SK-N-SH (cell line): ENCODE results near the gene PDE6D. TPM values are rescaled to one million over a fixed set of nuclear protein-coding genes. Genes with fewer than 3 reads are reported as not detected.

Source experiments
- CTCF ChIA-PET: fragments of 300-600, 350-600 bp; formaldehyde crosslinking; extraction: SDS; loops from one replicate; lab custom pipeline; 2021; lab: Yijun Ruan, JAX
- POLR2A ChIA-PET: fragments of 350-600 bp; sonication (Branson Sonifier 250); formaldehyde crosslinking; extraction: SDS; loops from one replicate; lab custom pipeline; 2020; ENCODE audit warnings: antibody characterized with exemption, inconsistent platforms; lab: Yijun Ruan, JAX
- DNase-seq: peaks from one replicate; pipeline ENCODE4 v3.0.0; 2012
- H2AFZ ChIP-seq: fragments of 200-600 bp; sonication (generic); 2 replicates; pipeline ENCODE4 v1.8.1; 2016; ENCODE audit warnings: antibody characterized with exemption, mild to moderate bottlenecking, low read depth
- H3F3A ChIP-seq: fragments of 200-600 bp; sonication (generic); replicated peaks from 2 replicates; pipeline ENCODE3; 2016; ENCODE audit warnings: antibody characterized with exemption, mild to moderate bottlenecking; ENCODE audit not compliant: insufficient read depth
- H3K27ac ChIP-seq, 2 experiments: fragments of 200-500 bp in 1 of 2; fragments of 200-600 bp in 1 of 2; sonication (Bioruptor generic) in 1 of 2; sonication (generic), shearing (Covaris generic) in 1 of 2; 2 replicates each; pipeline versions ENCODE4 v1.5.1 to v1.6.1; 2014 to 2016; ENCODE audit warnings: low read depth in 2 of 2, inconsistent platforms in 1 of 2, low read length in 1 of 2, mild to moderate bottlenecking in 1 of 2, mixed read lengths in 1 of 2
- H3K27me3 ChIP-seq: fragments of 200-600 bp; sonication (generic), shearing (Covaris generic); 2 replicates; pipeline ENCODE4 v1.6.1; 2016; ENCODE audit warnings: mixed run types; ENCODE audit not compliant: insufficient read depth
- H3K36me3 ChIP-seq, 2 experiments: fragments of 200-500 bp in 1 of 2; fragments of 200-600 bp in 1 of 2; sonication (Bioruptor generic) in 1 of 2; sonication (generic) in 1 of 2; replicated peaks in 1 of 2; 2 replicates each; pipeline versions ENCODE3 to v1.5.1; 2014 to 2016; ENCODE audit warnings: low read length in 1 of 2, mild to moderate bottlenecking in 1 of 2; ENCODE audit not compliant: insufficient read depth in 2 of 2, control insufficient read depth in 1 of 2
- H3K4me1 ChIP-seq, 2 experiments: fragments of 200-500 bp in 1 of 2; fragments of 200-600 bp in 1 of 2; sonication (Bioruptor generic) in 1 of 2; sonication (generic), shearing (Covaris generic) in 1 of 2; 2 replicates each; pipeline versions ENCODE4 v1.5.1 to v1.6.1; 2014 to 2016; ENCODE audit warnings: low read depth in 1 of 2, low read length in 1 of 2, mixed run types in 1 of 2; ENCODE audit not compliant: insufficient read depth in 2 of 2, control insufficient read depth in 1 of 2
- H3K4me2 ChIP-seq: fragments of 200-600 bp; sonication (generic), shearing (Covaris generic); 2 replicates; pipeline ENCODE4 v1.6.1; 2017; ENCODE audit warnings: mixed run types
- H3K4me3 ChIP-seq, 2 experiments: fragments of 200-500 bp in 1 of 2; fragments of 200-600 bp in 1 of 2; sonication (Bioruptor generic) in 1 of 2; sonication (generic), shearing (Covaris generic) in 1 of 2; 2 replicates each; pipeline versions ENCODE4 v1.5.1 to v1.8.1; 2014 to 2016; ENCODE audit warnings: low read depth in 2 of 2, inconsistent platforms in 1 of 2, low read length in 1 of 2, mild to moderate bottlenecking in 1 of 2, mixed read lengths in 1 of 2, moderate library complexity in 1 of 2
- H3K79me2 ChIP-seq: fragments of 200-600 bp; sonication (generic); 2 replicates; pipeline ENCODE4 v1.8.1; 2017; ENCODE audit warnings: mild to moderate bottlenecking; ENCODE audit not compliant: insufficient read depth
- H3K9ac ChIP-seq: fragments of 200-600 bp; sonication (generic); 2 replicates; pipeline ENCODE4 v1.6.1; 2017; ENCODE audit warnings: mixed run types
- H3K9me2 ChIP-seq: fragments of 200-600 bp; sonication (generic); 2 replicates; pipeline ENCODE4 v1.6.1; 2017; ENCODE audit warnings: mixed run types
- H3K9me3 ChIP-seq: fragments of 200-600 bp; sonication (generic); 2 replicates; pipeline ENCODE4 v1.6.1; 2017; ENCODE audit warnings: mixed run types, mild to moderate bottlenecking, moderate library complexity
- H4K20me1 ChIP-seq: fragments of 200-600 bp; sonication (generic); 2 replicates; pipeline ENCODE4 v1.6.1; 2017; ENCODE audit warnings: mild to moderate bottlenecking, mixed run types; ENCODE audit not compliant: insufficient read depth
- CHD2 ChIP-seq: fragments of 150-350 bp; IDR thresholded peaks from 2 replicates; pipeline ENCODE4 v1.6.1; 2018; ENCODE audit warnings: low read length; ENCODE audit not compliant: partially characterized antibody
- CTCF ChIP-seq: fragments of 200-600 bp; sonication (generic); IDR thresholded peaks from 2 replicates; pipeline ENCODE4 v1.6.1; 2017; ENCODE audit warnings: antibody characterized with exemption, mild to moderate bottlenecking, moderate library complexity
- ELF1 ChIP-seq: IDR thresholded peaks from 2 replicates; pipeline ENCODE4 v1.4.0; 2012
- FOXJ3 ChIP-seq: sonication (generic); formaldehyde crosslinking; IDR thresholded peaks from 2 replicates; pipeline ENCODE4 v1.5.1; 2020; ENCODE audit warnings: mild to moderate bottlenecking, missing genetic modification reagents
- GATA2 ChIP-seq: sonication (generic); formaldehyde crosslinking; IDR thresholded peaks from 2 replicates; pipeline ENCODE4 v1.5.0; 2020; ENCODE audit warnings: mild to moderate bottlenecking, missing genetic modification reagents
- JUND ChIP-seq: IDR thresholded peaks from 2 replicates; pipeline ENCODE4 v1.4.0; 2012
- MAX ChIP-seq: IDR thresholded peaks from 2 replicates; pipeline ENCODE4 v1.4.0; 2012; ENCODE audit warnings: low read depth
- MXI1 ChIP-seq: IDR thresholded peaks from 2 replicates; pipeline ENCODE4 v1.6.1; 2012; ENCODE audit warnings: mild to moderate bottlenecking, low read depth, low read length, improper control_type of control experiment
- NFIC ChIP-seq: IDR thresholded peaks from 2 replicates; pipeline ENCODE4 v1.4.0; 2012; ENCODE audit warnings: borderline replicate concordance
- NRF1 ChIP-seq: IDR thresholded peaks from 2 replicates; pipeline ENCODE4 v1.6.1; 2012; ENCODE audit warnings: low read depth, mild to moderate bottlenecking, low read length
- RCOR1 ChIP-seq: fragments of 150-350 bp; IDR thresholded peaks from 2 replicates; pipeline ENCODE4 v1.6.1; 2017; ENCODE audit warnings: antibody characterized with exemption, low read length
- REST ChIP-seq: IDR thresholded peaks from 2 replicates; pipeline ENCODE4 v1.6.1; 2012; ENCODE audit warnings: mild to moderate bottlenecking, low read depth, low read length, moderate library complexity
- SIN3A ChIP-seq: IDR thresholded peaks from 2 replicates; pipeline ENCODE4 v1.6.1; 2012; ENCODE audit warnings: low read depth, mild to moderate bottlenecking, low read length, moderate library complexity, borderline replicate concordance
- TAF1 ChIP-seq: IDR thresholded peaks from 2 replicates; pipeline ENCODE4 v1.6.1; 2012; ENCODE audit warnings: low read depth, mild to moderate bottlenecking, low read length, moderate library complexity, borderline replicate concordance
- TCF12 ChIP-seq: IDR thresholded peaks from 2 replicates; pipeline ENCODE4 v1.4.0; 2012
- TEAD4 ChIP-seq: IDR thresholded peaks from 2 replicates; pipeline ENCODE4 v1.4.0; 2012; ENCODE audit warnings: mild to moderate bottlenecking, borderline replicate concordance; ENCODE audit not compliant: insufficient read depth
- USF1 ChIP-seq: IDR thresholded peaks from 2 replicates; pipeline ENCODE4 v1.4.0; 2012; ENCODE audit warnings: low read depth, borderline replicate concordance
- USF2 ChIP-seq: fragments of 150-350 bp; IDR thresholded peaks from 2 replicates; pipeline ENCODE4 v1.6.1; 2017; ENCODE audit warnings: antibody characterized with exemption, low read length, low read depth, borderline replicate concordance
- WGBS: methylation state at CpG from one replicate; pipeline ENCODE4 v1.1.6; 2017; ENCODE audit warnings: low lambda C conversion rate; 5-methylcytosine and 5-hydroxymethylcytosine counted together
- polyA plus RNA-seq, 3 experiments: library from polyadenylated mRNA; depleted of rRNA; stranded (reverse); fragments of >200 nt; gene quantifications; 2 replicates each; pipeline ENCODE4 v1.2.3, GENCODE V29; 2012
- TF ChIP-seq, protein P1 (sequence below): fragments of 150-350 bp; IDR thresholded peaks from 2 replicates; pipeline ENCODE4 v1.6.1; 2016; ENCODE audit warnings: mild to moderate bottlenecking, low read depth, low read length
- TF ChIP-seq, protein P2 (sequence below): IDR thresholded peaks from 2 replicates; pipeline ENCODE4; 2012

PDE6D gene
- polyA plus RNA-seq, 1 of the 3 experiments (the other 2 are of a cell fraction) = 33.9 TPM

DNA sequence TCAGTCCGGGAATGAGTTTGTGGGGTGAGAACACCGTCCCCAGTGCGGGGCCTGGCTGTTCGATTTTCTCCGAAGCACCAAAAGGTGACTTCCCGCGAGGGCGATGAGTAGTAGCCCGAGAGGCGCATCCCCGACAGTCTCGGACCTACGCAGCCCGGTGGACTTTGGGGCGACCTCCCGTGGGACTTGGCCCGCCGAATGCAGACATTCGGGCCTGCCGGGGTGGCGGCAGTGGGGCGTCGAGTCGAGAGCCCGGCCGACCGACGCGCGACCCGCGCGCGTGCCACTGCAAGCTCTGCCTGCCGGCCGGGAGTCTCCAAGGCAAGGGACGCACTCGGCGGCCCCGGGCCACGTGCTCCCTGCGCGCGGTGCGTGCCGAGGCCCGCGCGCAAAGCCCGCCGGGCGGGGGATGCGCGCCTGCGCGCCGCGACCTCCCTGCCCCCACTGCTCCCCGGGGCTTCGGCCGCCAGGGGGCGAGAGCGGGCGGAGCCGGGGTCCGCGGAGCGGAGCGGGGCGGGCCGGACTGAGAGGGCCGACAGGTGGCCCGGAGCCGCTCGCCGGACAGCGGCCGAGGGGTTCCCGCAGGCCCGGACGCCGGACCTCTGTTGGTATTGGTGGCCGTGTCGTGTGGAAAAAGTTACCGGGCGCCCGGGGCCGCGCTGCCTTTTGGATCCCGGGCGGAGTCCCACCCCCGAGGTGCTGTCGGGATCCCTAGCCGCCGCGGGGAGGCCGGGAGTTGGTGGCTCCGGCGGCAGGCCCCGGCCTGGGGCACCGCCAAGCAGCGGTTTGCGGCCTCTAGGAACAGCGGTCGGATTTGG, 70.9 kb downstream of the PDE6D start:
- ChIA-PET POLR2A (interaction anchor here (1.0 to 3.1 kb wide), 6 partner anchors 13 to 246 kb away, joined by 3 to 38 read pairs (median 4); partner anchors contain the start of gene NCL), CTCF (interaction anchor here (0.6 to 34.6 kb wide), 12 partner anchors 8 to 99 kb away, joined by 3 to 1218 read pairs (median 4); no protein-coding TSS in a partner anchor)
- H3K27ac ChIP-seq = peak overlapping the region; percentile 92
- WGBS = 0% methylated on average over 2 of the region's 105 CpGs
- H3F3A ChIP-seq = peaks cover 27% of the 10 kb centered on the region
- H3K4me2 ChIP-seq = peak overlapping the region; percentile 97
- H3K9me2 ChIP-seq = no peaks in the 10 kb centered on the region
- no peaks in the 10 kb centered on the region for H3K27me3 ChIP-seq
- no peaks in the 10 kb centered on the region for H3K9me3 ChIP-seq
- H3K4me3 ChIP-seq = peak overlapping the region; percentile 96 to 100
- H2AFZ ChIP-seq = no peak overlapping the region
- H3K36me3 ChIP-seq = peaks cover 17 to 23% of the 10 kb centered on the region in 2 experiments
- 0 out of 2 replicates have a peak, but pooled peaks have one; percentile 54 for TF ChIP-seq TAF1
- TF ChIP-seq CHD2 = peak; percentile 94
- no peak for TF ChIP-seq NFIC
- no peak for TF ChIP-seq FOXJ3
- TF ChIP-seq USF1 = peak; percentile 69
- TF ChIP-seq, protein P1, sequence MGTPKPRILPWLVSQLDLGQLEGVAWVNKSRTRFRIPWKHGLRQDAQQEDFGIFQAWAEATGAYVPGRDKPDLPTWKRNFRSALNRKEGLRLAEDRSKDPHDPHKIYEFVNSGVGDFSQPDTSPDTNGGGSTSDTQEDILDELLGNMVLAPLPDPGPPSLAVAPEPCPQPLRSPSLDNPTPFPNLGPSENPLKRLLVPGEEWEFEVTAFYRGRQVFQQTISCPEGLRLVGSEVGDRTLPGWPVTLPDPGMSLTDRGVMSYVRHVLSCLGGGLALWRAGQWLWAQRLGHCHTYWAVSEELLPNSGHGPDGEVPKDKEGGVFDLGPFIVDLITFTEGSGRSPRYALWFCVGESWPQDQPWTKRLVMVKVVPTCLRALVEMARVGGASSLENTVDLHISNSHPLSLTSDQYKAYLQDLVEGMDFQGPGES = no peak
- TF ChIP-seq RCOR1 = 0 out of 2 replicates have a peak, but pooled peaks have one; percentile 14
- peak; percentile 58 for TF ChIP-seq REST
- peak; percentile 97 for TF ChIP-seq MAX
- peak; percentile 23; the same call in 1 of the 2 replicates for TF ChIP-seq USF2
- no peak for TF ChIP-seq ELF1
- no peak for TF ChIP-seq TCF12
- TF ChIP-seq MXI1 = peak; percentile 95
- TF ChIP-seq NRF1 = peak; percentile 75
- TF ChIP-seq TEAD4 = no peak
- TF ChIP-seq JUND = no peak
- TF ChIP-seq GATA2 (CRISPR knock-in tag) = no peak
- TF ChIP-seq SIN3A = peak; percentile 70; the same call in 1 of the 2 replicates
- peak; percentile 59 for TF ChIP-seq CTCF
- TF ChIP-seq, protein P2, sequence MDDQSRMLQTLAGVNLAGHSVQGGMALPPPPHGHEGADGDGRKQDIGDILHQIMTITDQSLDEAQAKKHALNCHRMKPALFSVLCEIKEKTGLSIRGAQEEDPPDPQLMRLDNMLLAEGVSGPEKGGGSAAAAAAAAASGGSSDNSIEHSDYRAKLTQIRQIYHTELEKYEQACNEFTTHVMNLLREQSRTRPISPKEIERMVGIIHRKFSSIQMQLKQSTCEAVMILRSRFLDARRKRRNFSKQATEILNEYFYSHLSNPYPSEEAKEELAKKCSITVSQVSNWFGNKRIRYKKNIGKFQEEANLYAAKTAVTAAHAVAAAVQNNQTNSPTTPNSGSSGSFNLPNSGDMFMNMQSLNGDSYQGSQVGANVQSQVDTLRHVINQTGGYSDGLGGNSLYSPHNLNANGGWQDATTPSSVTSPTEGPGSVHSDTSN = no peak
- peaks cover 60% of the 10 kb centered on the region for H3K79me2 ChIP-seq
- peak; percentile 95 for DNase-seq
- peak overlapping the region; percentile 98 for H3K9ac ChIP-seq
- peaks cover 16 to 43% of the 10 kb centered on the region in 2 experiments; a peak in 3 of 4 replicates for H3K4me1 ChIP-seq
- peaks cover 64% of the 10 kb centered on the region for H4K20me1 ChIP-seq
